CD4-positive, alpha-beta T cell treated with Interleukin-12 subunit alpha and Interleukin-12 subunit beta, for 1 hour (primary cell): ENCODE measurements around the gene OXGR1.
"Not testable (repeated sequence)": the region's sequence is repeated elsewhere in the genome, so short reads cannot be mapped to it uniquely, and the experiment has no call there.

Experiments used
- DNase-seq: peaks from one replicate; pipeline ENCODE4 v3.0.0-alpha.2; 2020

Gene OXGR1

DNA sequence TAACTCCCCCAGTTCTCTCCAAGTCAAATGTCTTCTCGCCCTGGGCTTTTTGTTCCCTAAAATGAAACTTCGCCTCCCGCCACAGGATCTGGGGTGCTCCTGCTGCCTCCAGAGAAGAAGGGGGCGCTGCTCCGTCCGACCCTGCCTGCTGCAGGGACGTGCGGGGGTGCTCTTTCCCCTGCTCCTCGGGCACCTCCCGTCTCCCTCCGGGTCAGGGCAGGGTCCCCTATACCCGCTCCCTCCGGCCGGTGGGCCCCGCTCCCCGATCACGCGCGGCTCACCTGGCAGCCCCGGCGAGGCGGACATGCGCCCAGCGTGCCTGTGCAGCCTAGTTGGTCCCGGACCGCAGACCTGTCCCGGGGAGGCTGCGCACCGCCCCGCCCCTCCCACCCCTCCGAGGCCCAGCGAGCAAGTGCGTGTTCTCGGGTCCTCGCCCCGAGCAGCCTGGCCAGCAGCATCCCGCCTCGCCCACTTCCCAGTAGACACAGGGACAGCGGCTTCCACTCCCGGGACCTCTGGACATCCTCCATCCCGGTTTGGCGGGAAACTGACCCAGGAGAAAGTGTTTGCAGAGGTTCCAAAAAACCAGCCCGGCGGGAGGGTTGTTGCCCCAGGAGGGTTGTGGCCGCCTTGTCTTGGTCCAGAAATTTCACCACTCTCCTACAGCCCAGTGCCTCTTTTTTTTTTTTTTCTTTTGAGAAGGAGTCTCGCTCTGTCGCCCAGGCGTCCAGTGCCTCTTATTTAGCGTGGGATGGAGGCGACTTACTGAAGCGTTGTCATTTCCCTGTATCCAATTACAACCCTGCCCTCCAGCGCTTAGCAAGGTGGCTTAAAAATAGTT is at the start of gene OXGR1:
OXGR1 (minus strand) TSS at position 460 of the 841 bp plus-strand sequence. CDS start 6,717 bp downstream, outside the sequence.
- DNase-seq, result no peak

DNA sequence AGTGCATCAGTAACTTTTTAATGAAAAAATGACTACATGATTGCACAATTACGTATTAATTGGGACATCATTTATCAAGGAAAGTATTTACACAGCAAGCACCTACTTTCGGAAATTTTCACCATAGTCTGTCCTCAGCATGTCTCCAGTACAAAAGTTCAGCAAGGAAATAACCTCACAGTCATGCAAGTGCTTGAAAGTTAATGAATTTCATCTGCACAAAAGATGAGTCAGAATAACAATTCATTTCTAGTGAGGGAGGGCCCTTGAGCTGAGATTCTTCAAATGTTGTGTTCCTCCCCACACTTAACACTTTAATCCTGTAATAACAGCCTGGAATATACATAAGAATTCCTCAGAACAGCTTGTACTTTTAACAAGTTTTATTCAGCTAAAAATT is 49.0 kb upstream of the OXGR1 start:
- no peak for DNase-seq

DNA sequence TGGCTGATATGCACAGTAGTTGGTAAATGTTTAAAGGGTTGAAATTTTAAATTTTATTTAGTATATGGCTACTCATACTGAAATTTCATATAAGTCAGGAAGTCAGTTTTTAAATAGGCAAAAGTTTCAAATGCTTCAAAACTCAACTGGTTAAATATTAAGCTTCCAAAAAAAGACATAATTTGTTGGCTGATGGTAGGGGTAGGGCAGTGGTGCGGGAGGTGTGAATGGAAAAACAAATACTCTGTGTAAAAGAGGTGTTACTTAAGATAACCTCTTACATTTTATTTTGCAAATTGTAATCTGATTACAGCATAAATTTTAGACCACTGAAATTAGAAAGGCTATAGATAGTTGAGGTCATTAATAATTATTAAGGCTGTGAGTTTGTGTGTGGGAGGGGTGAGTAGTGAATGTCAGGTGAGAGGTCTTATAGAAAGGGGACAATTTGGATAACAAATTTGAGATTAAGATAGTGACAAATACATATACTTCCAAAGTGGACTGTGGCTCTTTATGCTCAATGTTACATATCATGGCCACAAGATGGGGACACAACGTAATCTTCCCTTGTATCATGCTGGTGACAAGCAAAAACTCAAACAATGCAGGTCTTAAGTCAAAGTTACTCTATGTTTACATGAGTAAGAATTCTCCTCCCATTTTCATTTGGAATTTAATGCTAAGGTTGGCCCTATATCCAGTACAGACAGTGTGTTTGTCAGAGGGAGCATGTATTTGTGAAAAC is 36.6 kb upstream of the OXGR1 start:
- DNase-seq, result no peak

DNA sequence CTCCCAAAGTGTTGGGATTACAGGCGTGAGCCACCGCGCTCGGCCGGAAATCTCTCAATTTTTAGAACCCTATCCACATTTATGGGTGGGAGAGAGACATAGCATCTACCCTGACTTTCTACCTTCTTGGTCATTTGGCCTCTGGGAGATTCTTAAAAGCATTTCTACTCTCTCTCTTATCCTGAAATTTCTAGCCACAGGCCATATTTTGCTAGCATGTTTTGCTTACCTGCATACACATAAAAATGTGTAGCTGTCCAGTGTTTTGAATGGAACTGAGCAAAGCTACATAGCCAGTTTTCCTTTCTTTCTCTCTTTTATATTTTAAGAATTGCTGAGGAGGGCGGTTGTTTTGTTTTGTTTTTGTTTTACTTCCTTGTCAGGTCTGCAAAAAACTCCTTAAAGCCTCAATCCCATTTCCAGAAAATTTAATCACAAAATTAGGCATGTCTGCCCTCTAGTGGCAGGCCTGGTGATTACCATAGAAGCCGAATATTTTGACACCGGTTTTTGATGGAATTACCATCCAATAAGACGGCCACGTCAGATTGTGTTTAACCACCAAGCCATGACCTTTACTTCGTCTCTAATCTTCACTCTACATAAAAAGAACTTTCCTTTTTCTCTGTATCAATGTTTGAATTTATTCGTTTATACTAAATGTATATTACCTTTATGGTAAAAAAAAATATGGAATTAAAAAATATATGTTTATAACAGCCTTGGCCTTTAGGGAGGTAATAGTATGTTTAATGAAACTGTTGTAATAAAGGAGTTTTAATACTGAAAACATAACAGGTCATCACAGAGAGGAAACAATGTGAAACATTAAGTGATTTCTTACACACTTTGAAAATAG is 34.4 kb upstream of the OXGR1 start:
- peak; percentile 45 for DNase-seq

DNA sequence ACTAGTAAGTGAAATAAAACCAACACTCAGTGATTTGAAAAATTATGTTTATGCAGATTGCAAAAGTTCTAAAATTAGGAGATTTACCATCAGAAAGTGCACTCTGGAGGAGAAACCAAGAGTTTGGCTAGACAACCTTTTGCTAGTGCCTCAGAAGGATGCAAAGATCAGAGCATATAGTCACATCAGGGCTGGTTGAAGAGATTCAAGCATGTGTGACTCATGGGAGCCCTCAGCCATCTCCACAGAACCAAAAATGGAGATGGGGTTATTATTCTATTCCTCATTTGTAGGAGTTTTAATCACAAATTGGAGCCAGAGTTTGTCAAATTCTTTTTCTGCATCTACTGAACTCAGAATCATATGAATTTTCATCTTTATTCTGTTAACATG is 32.9 kb upstream of the OXGR1 start:
- no peak for DNase-seq

DNA sequence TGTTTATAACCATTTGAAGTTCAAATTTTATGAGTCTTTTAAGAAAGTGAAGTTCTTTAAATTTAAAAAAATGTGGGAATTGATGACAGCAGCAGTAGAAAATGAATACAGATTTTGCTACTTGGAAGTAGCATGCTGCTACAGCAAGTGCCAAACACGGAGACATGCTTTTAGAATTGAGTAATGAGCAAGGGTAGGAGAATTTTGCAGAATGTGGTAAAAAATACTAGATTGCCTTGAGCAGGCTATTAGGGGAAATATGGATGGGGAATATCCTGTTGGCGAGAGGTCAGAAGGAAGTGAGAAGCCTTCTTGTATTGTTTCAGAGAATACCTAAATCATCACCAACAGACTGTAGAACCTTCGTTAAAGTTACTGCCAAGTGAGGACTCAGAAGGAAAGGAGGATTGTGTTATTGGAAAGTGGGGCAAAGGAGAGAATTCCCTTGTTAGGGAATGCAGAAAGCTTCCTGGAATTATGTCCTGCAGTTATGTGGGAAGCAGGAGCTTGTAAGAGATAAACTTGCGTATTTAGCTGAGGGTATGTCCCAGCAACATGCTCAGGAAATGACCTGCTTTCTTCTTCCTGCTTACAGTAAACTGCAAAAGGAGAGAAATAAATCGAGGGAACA is 32.4 kb upstream of the OXGR1 start:
- DNase-seq, result no peak

DNA sequence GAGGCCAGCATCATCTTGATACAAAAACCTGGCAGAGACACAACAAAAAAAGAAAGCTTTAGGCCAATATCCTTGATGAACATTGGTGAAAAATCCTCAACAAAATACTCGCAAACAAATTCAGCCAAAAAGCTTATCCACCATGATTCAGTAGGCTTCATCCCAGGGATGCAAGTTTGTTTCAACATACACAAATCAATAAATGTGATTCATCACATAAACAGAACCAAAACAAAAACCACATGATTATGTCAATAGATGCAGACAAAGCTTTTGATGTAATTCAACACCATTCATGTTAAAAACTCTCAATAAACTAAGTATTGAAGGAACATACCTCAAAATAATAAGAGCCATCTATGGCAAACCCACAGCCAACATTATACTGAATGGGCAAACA is 29.5 kb upstream of the OXGR1 start:
- not testable (repeated sequence) for DNase-seq

DNA sequence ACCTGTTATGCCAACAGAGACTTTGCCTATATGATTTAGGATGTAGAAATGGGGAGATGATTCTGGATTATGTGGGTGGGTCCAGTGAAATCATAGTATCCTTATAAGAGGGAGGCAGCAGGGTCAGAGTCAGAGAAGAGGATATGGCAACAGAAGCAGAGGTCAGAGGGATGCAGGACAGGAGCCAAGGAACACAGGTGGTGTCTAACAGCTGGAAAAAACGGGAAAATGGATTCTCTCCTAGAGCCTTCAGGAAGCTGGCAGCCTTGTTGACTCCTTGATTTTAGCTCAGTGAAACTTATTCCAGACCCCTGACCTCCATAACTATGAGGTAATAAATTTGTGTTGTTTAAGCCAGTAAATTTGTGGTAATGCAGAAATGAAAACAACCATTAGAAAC is 28.8 kb upstream of the OXGR1 start:
- no peak for DNase-seq

DNA sequence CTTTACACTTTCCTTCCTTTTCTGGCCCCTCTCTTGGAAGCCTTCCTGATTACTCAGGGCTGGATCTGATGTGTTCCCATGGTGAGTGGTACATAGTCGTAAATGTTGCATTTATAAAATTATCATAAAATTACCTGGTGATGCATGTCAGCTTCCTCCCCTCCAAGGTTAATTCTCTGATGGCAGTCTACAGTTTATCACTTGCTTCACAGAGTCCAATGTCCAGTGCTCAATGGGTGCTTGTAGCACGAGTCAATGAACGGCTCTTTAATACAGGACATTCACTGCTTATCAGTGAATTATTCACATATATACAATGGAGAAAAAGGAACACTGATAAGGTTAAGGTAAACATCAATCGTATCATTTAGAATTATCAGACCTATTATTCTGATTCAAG is 27.0 kb upstream of the OXGR1 start:
- DNase-seq, result no peak

DNA sequence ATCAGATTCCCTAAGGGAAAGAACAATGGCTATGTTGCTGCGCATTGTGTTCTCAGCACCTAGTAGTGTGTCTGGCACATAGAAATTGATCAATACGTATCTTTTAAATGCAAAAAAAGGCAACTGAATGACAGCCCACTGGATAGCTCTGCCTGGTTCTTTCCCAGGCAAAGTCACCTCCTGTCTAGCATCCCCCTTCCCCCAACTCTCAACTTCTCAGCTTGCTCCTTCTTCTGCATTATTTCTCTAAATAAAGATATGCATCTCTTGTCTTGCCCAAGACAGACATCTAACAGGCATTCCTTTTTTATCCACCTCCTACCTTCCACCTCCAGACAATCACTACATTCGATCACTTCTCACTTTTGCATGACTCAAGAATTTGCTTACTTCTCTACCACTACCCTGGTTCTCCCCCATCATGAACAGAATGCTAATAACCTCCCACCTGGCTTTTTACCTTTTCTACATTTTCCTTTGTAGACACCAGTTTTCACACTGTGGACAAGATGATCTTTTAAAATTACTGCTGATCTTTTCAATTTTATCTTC is 26.5 kb upstream of the OXGR1 start:
- no peak for DNase-seq

DNA sequence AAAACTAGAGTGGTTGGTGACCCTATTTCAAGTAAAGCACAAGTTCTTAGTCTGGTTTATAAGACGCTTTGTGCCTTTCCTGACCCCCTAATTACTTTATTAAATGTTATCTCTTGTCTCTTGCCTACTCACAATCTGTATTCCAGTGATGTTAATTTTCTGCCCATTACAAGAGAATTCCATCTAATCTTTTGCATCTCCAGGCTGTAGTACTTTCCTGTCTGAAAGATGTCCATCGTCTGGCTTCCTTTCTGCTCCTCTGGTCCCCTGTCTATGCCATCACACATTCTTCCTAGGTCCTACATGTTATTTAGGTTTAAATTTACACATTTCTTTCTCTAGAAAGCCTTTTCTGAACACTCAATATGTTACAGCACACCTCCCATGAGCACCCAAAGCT is 25.9 kb upstream of the OXGR1 start:
- DNase-seq, result no peak

DNA sequence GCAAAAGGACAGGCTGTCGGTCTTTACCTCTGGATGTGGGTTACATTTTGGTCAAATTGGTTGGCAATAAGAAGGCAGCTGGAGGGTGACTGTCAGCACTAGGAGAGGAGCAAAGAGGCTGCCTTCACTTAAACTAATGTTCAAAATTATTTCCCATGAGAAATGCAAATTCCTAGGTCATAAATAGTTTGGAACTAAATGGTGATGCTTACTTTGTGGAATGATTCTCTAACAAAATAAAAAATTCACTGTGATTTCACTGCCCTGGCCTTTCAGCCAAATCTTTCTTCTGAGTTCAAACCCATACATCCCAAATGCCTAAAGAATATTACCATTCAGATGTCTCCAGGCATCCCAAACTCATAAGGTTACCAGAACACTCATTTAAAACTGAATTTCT is 25.0 kb upstream of the OXGR1 start:
- no peak for DNase-seq

DNA sequence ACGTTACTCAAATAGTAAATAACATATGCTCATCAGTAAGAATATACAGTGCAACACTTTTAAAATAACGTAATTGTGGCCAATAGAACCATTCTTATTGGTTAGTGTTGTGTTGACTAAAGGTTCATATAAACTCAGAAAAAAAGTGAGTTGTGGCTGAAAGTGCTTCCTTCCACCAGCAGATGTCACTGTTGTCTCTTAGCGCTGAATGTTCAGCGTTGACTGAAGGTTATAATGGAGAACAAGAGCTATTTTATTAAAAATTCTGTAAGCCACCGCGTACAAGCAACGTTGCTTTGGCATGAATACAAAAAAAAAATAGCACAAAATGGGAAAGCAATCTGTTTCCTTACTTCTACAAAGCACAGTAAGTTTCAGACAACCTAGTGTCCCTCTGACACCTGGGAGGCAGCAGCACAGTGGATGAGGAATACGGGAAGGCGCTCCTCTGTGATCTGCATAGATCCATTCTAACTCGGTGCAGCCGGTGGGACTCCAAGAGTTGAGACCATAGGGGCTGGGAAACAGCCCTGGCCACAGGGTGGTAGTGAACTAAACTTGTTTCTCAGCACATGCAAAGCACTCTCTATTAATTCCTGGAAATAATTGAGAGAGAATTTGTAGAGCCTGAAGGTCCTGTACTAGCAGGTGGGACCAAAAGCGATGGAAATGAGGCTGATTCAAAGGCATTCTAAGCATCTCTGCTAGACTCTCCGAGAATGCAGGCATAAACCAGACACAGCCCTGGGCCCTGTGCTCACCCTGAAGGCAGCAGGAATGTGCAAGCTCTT is 23.9 kb upstream of the OXGR1 start:
- DNase-seq, result peak; percentile 48

DNA sequence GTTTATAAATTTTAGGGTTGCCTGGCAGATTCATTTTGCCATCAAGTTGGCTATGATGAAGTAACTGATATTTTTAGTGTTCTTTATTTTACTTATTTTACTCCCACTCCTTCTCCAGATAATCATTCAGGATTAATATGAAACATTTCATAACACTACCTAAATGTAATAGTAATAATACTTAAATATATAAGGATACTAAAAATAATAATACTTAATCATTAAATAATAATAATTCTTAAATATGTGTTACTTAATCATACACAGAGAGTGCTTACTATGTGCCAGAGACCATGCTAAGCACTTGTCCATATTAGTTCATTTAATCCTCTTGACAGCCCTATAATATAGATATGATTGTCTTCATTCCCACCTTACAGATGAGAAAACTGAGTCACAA is 23.0 kb upstream of the OXGR1 start:
- DNase-seq, result no peak

DNA sequence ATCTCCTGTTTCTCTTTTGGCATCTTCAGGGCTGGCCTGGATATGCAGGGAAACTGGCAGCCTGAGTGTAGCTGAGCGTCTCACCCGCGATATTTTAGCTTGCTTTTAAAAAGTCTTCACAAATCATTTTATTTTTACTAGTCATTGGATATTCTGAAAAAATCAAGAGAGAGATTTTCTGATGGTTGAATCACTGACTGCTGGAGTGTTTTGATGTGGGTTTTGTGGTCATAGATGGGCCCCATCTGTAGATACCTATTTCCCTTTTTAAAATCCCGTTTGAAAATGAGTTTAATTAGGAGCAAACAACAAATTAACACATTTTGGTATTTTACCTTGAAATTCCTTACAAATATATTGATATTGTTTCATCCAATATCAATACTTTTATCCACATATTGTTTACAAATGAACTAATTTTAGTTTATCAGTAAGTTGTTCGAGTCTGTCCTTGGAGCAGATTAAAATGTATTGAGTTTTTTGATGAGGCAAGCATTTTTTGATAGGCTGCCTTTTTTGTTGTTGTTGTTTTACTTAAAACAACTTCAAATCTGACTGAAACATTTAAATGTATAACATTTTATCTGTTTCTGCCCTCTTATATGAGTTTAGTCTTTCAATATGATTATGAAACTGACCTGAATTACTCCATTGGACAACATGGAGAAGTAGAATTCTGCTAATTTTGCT is 21.5 kb upstream of the OXGR1 start:
- peak; percentile 35 for DNase-seq

DNA sequence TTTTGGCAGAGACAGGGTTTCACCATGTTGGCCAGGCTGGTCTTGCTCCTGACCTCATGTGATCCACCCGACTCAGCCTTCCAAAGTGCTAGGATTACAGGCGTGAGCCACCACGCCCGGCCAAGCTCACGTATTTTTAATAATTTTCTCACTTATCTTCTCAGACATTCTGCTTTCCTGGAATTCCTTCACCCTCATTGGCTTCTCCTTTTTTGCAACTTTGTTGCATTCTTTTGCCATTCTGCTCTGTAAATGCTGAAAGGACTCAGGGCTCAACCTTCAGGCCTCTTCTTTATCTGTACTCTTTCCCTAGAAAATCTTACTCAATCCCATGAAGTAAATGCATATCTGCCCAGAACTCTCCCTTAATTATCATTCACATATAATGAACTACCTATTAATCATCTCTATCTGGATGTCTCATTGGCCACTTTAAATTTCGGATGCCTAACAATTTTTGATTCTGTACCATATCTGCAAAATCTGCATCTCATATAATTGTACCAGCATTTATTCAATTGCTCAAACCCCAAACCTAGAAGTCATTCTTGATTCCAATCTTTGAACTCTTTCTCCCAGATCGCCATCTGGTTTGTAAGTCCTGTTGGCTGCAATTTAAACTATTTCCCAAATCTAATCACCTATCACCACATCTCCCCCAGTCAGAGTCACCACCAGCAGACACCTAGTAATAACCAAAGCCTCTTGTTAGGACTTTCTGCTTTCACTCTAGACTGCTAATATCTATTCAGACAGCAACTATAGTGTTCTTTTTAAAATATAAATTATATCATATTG is 18.2 kb upstream of the OXGR1 start:
- no peak for DNase-seq

DNA sequence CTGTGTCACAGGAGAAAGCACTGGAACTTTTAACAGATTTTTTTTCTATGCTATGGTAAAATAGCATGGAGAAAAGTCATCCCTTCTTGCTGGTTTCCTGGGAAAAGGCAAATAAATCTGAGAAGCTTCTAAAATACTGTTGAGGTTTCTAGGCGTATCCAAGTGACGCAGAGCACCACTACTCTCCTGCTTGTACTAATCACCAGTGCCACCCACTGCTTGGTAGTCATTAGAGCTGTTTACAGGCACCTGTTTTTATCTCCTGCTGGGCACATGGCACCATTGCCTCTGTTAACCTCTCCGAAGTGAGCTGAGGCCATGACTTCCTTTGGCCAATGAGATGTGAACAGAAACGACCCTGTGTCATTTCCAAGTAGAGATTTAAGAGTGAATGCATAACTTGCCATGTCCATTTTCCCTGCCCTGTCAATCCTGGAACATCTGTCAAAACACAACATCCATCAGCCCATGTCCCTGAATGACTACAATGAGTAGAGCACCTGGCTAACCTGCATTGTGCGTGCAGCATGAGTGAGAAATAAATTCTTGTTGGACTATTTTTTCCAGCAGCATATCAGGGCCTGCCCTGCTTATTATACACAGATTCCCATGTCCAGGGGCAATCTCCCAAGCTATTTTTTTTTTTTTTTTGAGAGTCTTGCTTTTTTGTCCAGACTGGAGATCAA is 17.3 kb upstream of the OXGR1 start:
- no peak for DNase-seq

DNA sequence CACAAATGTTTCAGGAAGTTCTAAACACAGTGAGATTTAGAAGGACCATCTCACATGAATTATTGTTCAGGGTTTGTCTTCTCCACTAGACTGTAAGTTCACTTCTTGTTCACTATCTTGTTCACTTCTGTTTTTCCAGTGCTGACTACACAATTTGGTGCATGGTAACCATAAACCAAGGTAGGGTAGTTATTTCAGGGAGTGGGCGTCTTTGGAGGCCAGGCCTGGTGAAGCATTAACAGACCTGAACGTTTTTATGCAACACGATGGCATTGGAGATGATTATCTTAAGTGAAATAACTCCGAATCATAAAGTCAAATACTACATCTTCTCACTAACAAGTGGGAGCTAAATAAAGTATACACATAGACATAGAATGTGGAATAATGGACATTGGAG is 14.4 kb upstream of the OXGR1 start:
- DNase-seq, result no peak

DNA sequence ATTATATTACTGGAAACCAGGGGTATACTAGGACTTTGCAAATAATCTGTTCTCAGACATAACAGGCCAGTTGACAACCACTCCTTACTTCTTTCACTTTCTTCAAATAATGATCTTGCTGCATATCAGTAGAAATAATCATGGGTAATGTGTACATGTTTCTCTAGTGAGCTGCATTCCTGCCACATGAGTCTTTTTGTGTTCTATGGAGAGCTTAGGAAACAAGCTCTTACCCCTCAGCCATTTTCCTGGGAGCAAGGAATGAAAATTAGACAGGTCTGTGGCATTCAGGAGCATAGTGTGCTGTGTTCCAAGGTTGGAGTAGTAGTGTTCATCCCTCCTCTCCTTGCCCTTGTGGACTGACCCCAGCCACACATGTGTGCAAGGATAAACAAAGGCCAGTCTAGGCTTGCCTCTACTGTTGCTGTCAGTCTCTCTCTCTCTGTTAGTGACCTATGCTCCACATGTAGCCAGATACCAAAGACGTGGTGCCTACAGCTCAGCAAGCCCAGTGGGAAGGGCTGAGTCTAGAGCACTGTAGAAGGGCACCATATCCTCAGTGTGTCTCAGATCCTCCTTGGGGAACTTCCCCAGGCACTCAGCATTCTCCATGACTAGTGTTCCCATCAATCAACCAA is 11.5 kb upstream of the OXGR1 start:
- no peak for DNase-seq
